Inferior parietal cortex (tissue), 1 donor: Measurements from ENCODE around the gene RPS6KA5.
"Not testable (repeated sequence)": the region's sequence is repeated elsewhere in the genome, so short reads cannot be mapped to it uniquely, and the experiment has no call there.

Experiments
- DNase-seq: peaks from one replicate; pipeline ENCODE4 v3.0.0-alpha.2; 2016; ENCODE audit errors: extremely low spot score

Gene RPS6KA5

GRCh38 chr14:90831821-90832220 lies 228.6 kb downstream of the RPS6KA5 start:
- DNase-seq = no peak

- no peak for DNase-seq
Observed at GRCh38 chr14:90830931-90831701, 229.3 kb downstream of the RPS6KA5 start.

- DNase-seq = no peak
Observed at GRCh38 chr14:90829677-90830076, 230.8 kb downstream of the RPS6KA5 start.

DNA sequence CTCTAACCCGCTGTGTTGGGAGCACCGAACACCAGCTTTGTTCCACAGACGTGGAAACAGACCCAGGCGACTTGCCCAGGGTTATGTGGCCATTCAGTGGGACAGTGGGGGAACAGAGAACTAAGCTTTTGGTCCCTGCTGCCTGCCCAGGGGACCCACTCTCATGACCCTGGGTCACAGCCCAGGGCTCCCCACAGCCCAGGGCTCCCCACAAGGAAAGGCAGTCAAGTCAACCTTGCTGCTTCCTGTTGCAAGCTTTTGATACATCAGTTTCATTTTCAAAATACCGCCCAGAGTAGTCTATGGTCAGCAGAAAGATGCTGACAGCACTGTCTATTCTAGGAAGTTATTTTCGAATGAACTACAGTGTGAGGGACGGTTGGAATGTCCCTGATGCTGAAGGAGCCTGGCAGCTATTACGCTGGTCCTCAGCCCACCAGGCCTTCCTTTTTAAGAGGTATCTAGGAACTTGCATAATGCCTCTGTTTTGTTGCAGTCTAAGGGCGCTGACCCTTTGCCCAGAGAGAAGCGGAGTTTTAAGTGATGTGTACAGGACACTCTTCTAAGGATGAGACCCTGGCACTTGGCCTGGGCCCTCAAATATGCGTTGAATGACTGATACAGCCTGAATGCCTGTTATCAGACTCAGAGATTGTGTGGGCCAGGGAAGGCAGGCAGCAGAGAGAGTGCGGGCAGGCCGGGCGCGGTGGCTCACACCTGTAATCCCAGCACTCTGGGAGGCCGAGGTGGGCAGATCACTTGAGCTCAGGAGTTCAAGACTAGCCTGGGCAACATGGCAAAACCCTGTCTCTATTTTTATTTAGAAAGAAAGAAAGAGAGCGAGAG lies 231.6 kb downstream of the RPS6KA5 start:
- no peak for DNase-seq

- DNase-seq = peak; percentile 93
Observed at GRCh38 chr14:90827919-90828610, 232.4 kb downstream of the RPS6KA5 start.

DNA sequence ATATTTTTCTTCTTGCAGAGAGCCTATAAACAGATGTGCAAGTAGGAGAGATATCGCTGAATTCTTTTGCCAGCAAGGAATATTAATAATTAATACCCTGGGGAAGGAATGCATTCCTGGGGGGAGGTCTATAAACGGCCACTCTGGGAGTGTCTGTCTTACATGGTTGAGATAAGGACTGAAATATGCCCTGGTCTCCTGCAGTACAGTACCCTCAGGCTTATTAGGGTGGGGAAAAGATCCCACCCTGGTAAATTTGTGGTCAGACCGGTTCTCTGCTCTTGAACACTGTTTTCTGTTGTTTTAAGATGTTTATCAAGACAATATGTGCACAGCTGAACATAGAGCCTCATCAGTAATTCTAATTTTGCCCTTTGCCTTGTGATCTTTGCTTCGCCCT lies 236.9 kb downstream of the RPS6KA5 start:
- DNase-seq = not testable (repeated sequence)

- DNase-seq = no peak
Observed at GRCh38 chr14:90820958-90821357, 239.5 kb downstream of the RPS6KA5 start.

DNA sequence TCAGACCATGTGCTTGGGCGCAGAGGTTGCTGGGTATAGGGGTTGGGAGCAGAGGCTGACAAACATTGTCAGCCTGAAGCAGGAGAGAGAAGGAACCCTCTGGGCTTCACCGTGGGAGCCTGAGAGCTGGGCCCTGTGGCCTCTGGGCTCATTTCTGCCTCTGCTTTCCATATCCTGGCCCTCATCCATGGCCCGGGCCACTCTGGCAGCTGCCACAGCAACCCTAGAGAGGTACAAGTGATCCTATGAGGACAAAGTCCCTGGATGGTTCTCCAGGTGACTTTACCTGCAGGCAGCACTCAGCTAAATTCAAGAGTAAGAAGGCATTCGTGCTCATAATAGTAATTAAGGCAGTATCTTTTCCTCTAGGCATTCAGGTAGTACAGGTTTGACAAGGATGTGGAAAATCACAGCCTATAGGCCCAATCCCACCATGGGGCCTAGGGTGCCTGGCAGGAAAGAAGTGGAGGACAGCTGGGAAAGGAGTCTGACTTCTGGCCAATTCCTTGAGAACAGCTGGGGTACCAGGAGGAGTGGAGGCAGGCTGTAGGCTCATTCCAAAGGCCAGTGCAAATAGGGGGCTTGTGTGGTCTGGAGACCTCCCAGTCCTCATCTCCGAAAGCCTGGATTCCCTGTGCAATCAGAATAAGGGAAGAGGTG lies 240.6 kb downstream of the RPS6KA5 start:
- no peak for DNase-seq

- DNase-seq = no peak
Observed at GRCh38 chr14:90818715-90819114, 241.7 kb downstream of the RPS6KA5 start.

DNA sequence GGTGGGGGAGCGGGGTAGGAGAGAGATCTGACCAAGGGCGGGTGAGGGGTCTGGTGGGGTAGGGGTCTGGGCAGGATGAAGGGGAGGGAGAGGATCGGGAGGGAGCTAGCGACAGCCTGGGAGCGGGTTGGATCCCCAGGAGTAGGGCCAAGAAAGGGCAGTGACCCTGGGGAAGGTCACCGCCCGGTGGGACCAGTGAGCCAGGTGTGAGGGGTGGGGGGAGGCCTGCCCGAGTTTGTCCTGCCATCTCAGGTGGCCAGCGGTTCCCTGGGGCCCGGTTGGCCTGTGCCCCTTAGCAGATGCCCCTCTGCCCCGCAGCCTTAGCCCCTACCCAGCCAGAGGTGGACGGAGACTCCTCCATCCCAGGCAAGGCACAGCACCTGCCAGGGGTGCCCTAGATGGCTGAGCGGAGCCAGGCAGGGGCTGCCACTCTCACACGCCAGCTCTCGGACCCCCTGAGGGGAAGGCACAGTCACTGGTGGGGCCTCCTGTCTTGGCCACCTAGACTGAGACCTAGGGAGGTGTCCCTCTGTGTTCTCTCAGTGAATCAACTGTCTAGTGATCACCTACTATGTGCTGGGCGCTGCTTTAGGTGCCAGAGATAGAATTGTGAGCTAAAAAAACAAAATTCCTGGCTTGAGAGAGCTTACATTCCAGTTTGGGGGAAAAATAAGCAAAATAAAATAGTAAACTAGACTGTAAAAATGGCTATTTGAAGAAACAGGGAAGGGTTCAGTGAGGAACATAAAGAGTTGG lies 243.6 kb downstream of the RPS6KA5 start:
- no peak for DNase-seq

- no peak for DNase-seq
Observed at GRCh38 chr14:90815822-90816662, 244.4 kb downstream of the RPS6KA5 start, which contains the start of gene TTC7B. TTC7B (minus strand) TSS chr14:90816430; CDS start chr14:90816295, 135 bp downstream.

- DNase-seq = no peak
Observed at GRCh38 chr14:90815572-90815821, 244.9 kb downstream of the RPS6KA5 start.

DNA sequence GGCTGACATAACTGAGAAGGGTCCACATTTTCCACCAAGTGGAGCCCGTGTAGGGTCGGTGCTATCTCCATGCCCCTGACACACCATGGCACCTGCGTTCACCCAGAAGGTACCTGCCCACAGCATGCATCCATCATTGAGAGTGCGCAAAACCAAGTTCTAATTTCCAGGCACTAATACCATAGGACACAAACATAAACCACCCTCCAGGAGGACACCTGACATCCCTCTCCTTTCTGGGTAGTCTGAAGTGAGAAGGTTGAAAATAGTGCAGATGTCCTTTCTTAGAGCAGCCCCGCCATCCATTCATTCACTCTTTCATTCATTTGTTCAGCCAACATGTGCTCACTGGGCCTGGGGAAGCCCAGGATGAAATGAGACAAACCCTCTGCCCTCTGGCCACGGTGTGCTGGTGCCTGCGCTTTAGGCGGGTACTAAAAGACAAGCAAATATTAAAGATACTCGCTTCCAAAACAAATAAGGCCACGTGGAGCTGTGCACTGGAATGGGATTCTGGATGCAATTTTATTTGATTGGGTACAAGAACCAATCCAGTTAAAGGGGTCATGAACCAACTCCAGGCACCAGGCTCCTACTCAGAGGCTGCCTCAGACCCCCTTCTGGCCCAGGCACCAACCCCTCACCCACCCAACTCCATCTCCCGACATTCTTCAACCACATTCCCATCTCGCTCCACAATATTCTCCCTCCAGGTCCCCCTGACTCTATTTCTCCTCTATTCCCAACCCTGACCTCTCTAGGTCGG lies 245.5 kb downstream of the RPS6KA5 start:
- no peak for DNase-seq

GRCh38 chr14:90813442-90813841 lies 247.0 kb downstream of the RPS6KA5 start:
- no peak for DNase-seq

DNA sequence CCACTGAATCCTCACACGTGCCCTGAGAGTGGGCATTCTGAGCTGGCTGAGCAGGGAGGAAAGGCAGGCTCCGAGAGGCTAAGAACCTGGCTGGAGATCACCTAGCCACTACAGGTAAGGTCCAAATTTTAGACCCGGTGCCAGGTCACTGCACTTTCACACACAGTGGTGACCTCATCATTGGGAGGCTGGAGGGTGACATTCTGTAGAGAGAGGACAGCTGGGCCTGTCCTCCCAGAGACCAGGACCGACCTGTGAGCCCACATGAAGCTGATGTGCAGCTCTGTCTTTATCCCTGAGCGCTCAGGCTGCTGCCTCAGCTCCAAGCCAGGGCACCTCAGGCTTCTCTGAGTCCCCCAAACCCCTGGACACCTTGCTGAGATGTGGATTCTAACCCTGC lies 248.3 kb downstream of the RPS6KA5 start:
- DNase-seq = no peak

- no peak for DNase-seq
Observed at GRCh38 chr14:90811641-90812040, 248.8 kb downstream of the RPS6KA5 start.

GRCh38 chr14:90810806-90811205 lies 249.6 kb downstream of the RPS6KA5 start:
- DNase-seq = no peak

DNA sequence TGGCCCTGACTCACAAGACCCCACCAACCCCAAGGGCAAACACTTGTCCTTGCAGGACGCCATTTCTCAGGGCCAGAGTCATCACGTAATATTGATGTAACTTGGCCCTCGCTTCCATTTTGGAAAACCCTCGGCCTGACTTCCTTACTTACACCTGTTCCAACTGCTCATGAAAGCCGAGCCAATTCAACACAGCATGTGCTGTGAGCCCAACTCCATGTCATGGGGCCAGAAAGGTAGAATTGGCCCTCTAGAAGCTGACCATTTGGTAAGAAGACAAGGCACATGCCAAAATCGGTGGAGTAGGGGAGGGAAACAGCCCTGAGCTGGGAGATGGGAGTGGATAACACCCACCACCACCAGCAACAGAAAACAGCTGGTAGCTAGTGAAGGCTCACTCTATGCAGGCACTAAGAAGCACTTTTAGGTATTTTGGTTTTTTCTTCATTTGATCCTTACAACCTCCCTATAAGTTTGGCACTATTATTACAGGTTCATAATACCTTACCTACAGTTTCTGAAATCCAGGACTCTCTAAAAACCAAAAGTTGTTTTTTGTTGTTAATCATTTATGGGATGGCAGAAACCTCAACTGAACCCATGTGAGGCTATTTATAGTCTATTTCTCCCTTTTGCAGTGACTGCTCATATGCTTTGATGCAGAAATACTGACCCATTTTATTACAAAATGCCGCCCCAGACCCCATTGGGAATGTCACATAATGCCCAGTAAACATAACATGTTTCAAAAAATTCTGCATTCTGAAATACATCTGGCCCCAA lies 250.7 kb downstream of the RPS6KA5 start:
- no peak for DNase-seq
